Karpas-422 (cell line): ENCODE results near the gene AGTRAP. TPM values are rescaled to one million over a fixed set of nuclear protein-coding genes. Genes with fewer than 3 reads are reported as not detected.

ENCODE experiments used
- DNase-seq: peaks from one replicate; pipeline ENCODE4 v3.0.0-alpha.2; 2015
- H2AFZ ChIP-seq: fragments of 200-600 bp; sonication (generic); 2 replicates; pipeline ENCODE4 v1.6.1; 2014; ENCODE audit warnings: antibody characterized with exemption, low read length, mixed read lengths
- H3K27ac ChIP-seq: fragments of 200-600 bp; sonication (generic); 2 replicates; pipeline ENCODE4 v1.5.1; 2014; ENCODE audit warnings: mild to moderate bottlenecking, low read length, moderate library complexity
- H3K27me3 ChIP-seq: fragments of 200-600 bp; sonication (generic); 2 replicates; pipeline ENCODE4 v1.6.1; 2014; ENCODE audit warnings: low read length, mixed read lengths
- H3K36me3 ChIP-seq: fragments of 200-600 bp; sonication (generic); 2 replicates; pipeline ENCODE4 v1.6.1; 2014; ENCODE audit warnings: low read length, mixed read lengths; ENCODE audit not compliant: insufficient read depth
- H3K4me1 ChIP-seq: fragments of 200-600 bp; sonication (generic); 2 replicates; pipeline ENCODE4 v1.6.1; 2014; ENCODE audit warnings: mild to moderate bottlenecking, low read length, mixed read lengths
- H3K4me2 ChIP-seq: fragments of 200-600 bp; sonication (generic); 2 replicates; pipeline ENCODE4 v1.6.1; 2014; ENCODE audit warnings: low read length, low read depth, mild to moderate bottlenecking; ENCODE audit not compliant: poor library complexity, severe bottlenecking
- H3K4me3 ChIP-seq: fragments of 200-600 bp; sonication (generic); 2 replicates; pipeline ENCODE4 v1.5.1; 2014; ENCODE audit warnings: mild to moderate bottlenecking, antibody characterized with exemption, low read length, mixed read lengths
- H3K79me2 ChIP-seq: fragments of 200-600 bp; sonication (generic); 2 replicates; pipeline ENCODE4 v1.6.1; 2014; ENCODE audit warnings: mild to moderate bottlenecking, low read length, mixed read lengths
- H3K9ac ChIP-seq: fragments of 200-600 bp; sonication (generic); 2 replicates; pipeline ENCODE4 v1.6.0; 2014; ENCODE audit warnings: low read length
- H3K9me2 ChIP-seq: fragments of 200-600 bp; sonication (generic), shearing (Covaris generic); replicated peaks from 2 replicates; pipeline ENCODE4 v1.6.0; 2014; ENCODE audit warnings: mild to moderate bottlenecking, low read length, moderate library complexity; ENCODE audit not compliant: insufficient read depth
- H3K9me3 ChIP-seq: fragments of 300-700, 200-600 bp; sonication (generic); 2 replicates; pipeline ENCODE4 v1.6.1; 2014; ENCODE audit warnings: low read length, mixed read lengths
- H4K20me1 ChIP-seq: fragments of 200-600 bp; sonication (generic); 2 replicates; pipeline ENCODE4 v1.6.1; 2014; ENCODE audit warnings: mild to moderate bottlenecking, antibody characterized with exemption, low read length, low read depth; ENCODE audit not compliant: insufficient read depth
- total RNA-seq: library from RNA; depleted of rRNA; stranded (reverse); fragments of >200 nt; shearing (Covaris generic); gene quantifications from 2 replicates; pipeline ENCODE4 v1.2.3, GENCODE V29; 2014; ENCODE audit warnings: low replicate concordance

AGTRAP gene
- total RNA-seq, 1 experiment from 2014 or later = 24.3 TPM

DNA sequence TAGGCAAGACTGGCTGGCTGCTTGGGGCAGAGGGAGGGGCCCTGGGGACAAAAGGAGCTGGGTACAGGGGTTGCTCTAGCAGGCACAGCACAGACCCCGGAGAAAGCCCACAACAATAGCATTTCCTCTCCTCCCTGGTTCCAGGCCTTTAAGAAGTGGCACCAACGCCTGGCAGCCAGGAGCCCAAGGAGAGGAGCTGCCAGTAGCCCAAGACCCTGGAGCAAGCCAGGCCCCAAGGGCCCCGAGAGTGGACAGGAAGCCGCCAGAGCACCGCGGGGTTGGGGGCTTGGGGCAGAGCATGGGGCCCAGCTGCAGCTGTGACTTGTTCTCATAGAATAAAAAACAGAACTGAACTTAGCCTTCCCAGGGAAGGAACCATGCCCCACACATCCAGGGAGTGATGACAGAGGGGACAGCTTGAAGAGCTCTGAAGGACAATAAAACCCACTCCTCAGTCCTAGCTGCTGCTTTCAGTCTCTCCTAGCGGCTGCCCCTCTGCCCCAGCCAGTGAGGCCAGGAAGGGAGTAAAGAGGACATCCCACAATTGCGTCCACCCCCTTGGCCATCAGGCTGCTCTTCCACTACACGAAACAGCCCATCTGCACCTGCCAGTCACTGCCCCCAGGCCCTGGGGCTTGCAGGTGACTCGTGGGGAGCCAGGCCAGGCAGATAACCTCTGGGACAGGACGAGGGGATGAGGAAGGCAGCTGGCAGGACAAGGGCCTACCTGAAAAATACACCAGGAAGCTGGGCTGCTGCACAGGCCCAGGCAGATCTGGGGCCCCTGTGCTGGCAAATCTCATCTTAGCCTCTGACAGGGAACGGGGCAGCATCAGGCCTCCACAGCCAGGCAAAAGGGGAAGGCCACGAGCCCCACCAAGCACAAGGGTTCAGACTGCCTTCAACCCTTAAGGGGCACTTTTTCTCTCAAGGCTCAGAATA, 53.5 kb downstream of the AGTRAP start:
- Histone ChIP-seq H4K20me1 (no peaks in the 10 kb centered on the region), H3K4me2 (no peak overlapping the region), H2AFZ (no peak overlapping the region), H3K79me2 (no peaks in the 10 kb centered on the region), H3K4me1 (no peaks in the 10 kb centered on the region), H3K27me3 (no peaks in the 10 kb centered on the region), H3K27ac (no peak overlapping the region), H3K9ac (no peak overlapping the region), H3K4me3 (no peak overlapping the region), H3K9me2 (no peaks in the 10 kb centered on the region), H3K9me3 (no peaks in the 10 kb centered on the region), H3K36me3 (no peaks in the 10 kb centered on the region)
- DNase-seq = no peak

DNA sequence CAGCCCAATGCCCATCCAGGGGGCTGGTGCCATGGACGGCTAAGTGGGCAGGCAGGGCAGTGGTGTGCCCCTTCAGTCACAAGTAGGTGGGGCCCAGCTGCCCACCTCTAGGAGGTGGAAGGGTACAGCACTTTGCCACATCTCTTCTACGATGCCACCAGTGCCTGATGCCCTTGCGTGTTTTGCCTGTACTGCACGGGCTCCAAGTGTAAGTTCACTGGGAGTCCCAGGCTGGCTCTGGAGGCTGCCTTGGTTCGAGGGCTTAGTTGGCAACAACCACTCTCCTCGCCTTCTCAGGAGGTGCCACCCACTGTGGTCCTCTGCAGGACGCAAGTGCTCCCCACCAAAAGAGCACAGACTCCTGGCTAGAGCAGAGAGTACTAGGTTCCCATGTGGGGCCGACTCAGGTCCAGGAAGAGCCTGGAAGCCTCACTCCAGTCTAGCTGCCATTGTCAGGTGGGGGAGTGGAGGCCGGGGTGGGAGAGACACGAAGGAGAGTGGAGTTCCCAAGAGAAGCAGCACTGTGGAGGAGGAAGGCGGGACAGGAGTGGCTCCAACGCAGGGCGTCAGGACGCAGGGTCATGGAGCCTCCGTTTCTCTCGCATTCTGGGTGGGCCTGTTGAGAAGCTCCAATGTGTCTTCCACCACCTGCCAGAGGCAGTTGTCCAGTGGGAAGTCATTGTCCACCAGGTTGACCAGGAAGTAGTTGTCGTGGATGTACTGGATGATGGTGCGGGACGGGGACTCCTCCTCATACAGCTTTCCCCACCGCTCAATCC, 54.4 kb downstream of the AGTRAP start:
- no peaks in the 10 kb centered on the region for H3K9me2 ChIP-seq
- no peak overlapping the region for H3K4me2 ChIP-seq
- no peaks in the 10 kb centered on the region for H3K27me3 ChIP-seq
- no peaks in the 10 kb centered on the region for H3K36me3 ChIP-seq
- no peaks in the 10 kb centered on the region for H4K20me1 ChIP-seq
- no peak overlapping the region for H3K27ac ChIP-seq
- H3K79me2 ChIP-seq = no peaks in the 10 kb centered on the region
- H3K9me3 ChIP-seq = no peaks in the 10 kb centered on the region
- no peak for DNase-seq
- H3K4me1 ChIP-seq = no peaks in the 10 kb centered on the region
- H2AFZ ChIP-seq = no peak overlapping the region
- no peak overlapping the region for H3K9ac ChIP-seq
- H3K4me3 ChIP-seq = no peak overlapping the region

DNA sequence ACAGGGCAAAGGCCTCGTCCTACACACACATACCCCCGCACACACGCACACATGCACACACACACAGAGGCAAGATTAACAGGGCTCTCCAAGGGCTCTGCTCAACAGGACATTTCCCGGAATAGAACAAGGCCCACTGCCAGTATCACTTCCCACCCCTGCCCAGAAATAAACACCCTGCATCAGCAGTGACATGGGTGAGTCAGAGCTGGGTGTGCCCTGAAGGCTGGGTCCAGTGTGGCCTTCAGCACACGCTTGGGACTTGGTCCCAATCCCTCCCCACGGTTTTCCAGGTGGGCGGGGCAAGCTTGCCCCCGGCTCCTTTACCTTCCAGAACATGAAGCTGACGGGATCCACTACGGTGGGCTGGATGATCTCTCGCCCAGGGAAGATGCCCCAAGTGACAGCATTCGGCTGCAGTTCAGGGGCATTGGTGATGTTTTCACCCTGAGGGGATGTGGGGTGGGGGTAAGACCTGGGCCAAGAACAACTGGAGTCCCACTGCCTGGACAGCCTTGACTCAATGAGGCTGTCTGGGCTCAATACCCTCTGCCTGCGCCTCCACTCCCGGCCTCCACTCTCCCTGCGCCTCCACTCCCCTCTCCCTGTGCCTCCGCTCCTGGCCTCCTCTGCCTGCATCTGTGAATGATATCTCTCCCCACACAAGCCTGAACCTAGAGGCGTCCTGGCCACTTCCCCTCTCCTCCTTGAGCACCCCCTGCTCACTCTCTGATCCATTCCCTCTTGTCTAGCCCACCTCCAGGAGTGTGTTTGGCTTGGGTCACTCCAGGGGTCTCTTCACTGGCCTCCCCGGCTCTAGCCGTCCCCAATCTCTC, 55.2 kb downstream of the AGTRAP start:
- no peak for DNase-seq
- Histone ChIP-seq H3K9ac (no peak overlapping the region), H3K4me3 (no peak overlapping the region), H3K79me2 (no peaks in the 10 kb centered on the region), H3K9me3 (no peaks in the 10 kb centered on the region), H2AFZ (no peak overlapping the region), H3K27me3 (no peaks in the 10 kb centered on the region), H3K27ac (no peak overlapping the region), H3K9me2 (no peaks in the 10 kb centered on the region), H3K36me3 (no peaks in the 10 kb centered on the region), H4K20me1 (no peaks in the 10 kb centered on the region), H3K4me2 (no peak overlapping the region), H3K4me1 (no peaks in the 10 kb centered on the region)

DNA sequence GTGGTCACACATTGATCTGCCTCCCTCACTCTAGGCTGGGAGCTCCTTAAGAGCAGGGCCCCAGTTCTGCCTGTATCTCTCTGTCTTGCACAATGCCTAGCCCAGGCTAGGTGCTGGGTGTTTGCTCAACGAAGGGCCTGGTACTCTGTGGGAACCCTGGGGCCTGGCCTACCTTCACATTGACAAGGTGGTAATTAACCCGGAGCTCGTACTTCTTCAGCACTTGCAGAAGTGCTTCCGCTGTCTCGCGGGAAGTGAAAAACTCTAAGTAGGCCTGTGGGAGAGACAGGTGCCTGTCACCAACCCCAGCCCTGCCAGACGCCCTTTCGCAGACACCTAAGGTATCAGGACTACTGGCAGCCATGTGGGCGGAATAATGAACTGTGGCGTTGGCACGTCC, 56.2 kb downstream of the AGTRAP start:
- Histone ChIP-seq H3K79me2 (no peaks in the 10 kb centered on the region), H3K4me1 (no peaks in the 10 kb centered on the region), H3K27ac (no peak overlapping the region), H3K4me2 (no peak overlapping the region), H3K9me3 (no peaks in the 10 kb centered on the region), H3K36me3 (no peaks in the 10 kb centered on the region), H4K20me1 (no peaks in the 10 kb centered on the region), H3K27me3 (no peaks in the 10 kb centered on the region), H2AFZ (no peak overlapping the region), H3K4me3 (no peak overlapping the region), H3K9ac (no peak overlapping the region), H3K9me2 (no peaks in the 10 kb centered on the region)
- no peak for DNase-seq

DNA sequence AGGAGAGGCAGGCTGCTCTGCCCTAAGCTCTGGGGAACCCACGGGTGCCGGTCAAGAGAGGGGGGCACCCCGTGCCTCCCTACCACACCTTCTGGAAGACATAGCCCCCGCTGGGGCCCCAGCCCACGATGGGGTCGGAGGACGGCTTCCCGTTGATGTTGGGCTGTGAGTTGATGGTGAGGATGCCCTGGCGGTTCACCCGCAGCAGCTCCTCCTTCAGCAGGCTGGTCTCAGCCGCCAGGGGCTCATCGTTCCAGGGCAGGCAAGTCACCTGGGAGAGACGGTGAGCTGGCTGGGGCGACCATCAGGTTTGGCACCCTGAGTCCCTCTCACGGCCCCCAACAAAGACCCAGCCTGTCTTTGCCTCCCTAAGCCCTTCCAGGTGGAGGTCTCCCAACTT, 57.9 kb downstream of the AGTRAP start:
- no peaks in the 10 kb centered on the region for H3K27me3 ChIP-seq
- no peak for DNase-seq
- no peaks in the 10 kb centered on the region for H3K4me1 ChIP-seq
- no peaks in the 10 kb centered on the region for H3K79me2 ChIP-seq
- no peak overlapping the region for H2AFZ ChIP-seq
- H3K9ac ChIP-seq = no peak overlapping the region
- no peak overlapping the region for H3K4me3 ChIP-seq
- H3K9me3 ChIP-seq = no peaks in the 10 kb centered on the region
- H3K27ac ChIP-seq = no peak overlapping the region
- no peak overlapping the region for H3K4me2 ChIP-seq
- H4K20me1 ChIP-seq = no peaks in the 10 kb centered on the region
- no peaks in the 10 kb centered on the region for H3K36me3 ChIP-seq
- H3K9me2 ChIP-seq = no peaks in the 10 kb centered on the region

GRCh38 chr1:11794446-11795237, 58.7 kb downstream of the AGTRAP start:
- H3K4me2 ChIP-seq = no peak overlapping the region
- H3K4me3 ChIP-seq = no peak overlapping the region
- no peaks in the 10 kb centered on the region for H3K27me3 ChIP-seq
- no peaks in the 10 kb centered on the region for H3K9me3 ChIP-seq
- no peak overlapping the region for H3K9ac ChIP-seq
- H3K36me3 ChIP-seq = no peaks in the 10 kb centered on the region
- no peak for DNase-seq
- H3K9me2 ChIP-seq = no peaks in the 10 kb centered on the region
- H3K79me2 ChIP-seq = no peaks in the 10 kb centered on the region
- H4K20me1 ChIP-seq = no peaks in the 10 kb centered on the region
- no peak overlapping the region for H3K27ac ChIP-seq
- no peak overlapping the region for H2AFZ ChIP-seq
- no peaks in the 10 kb centered on the region for H3K4me1 ChIP-seq

- no peaks in the 10 kb centered on the region for H3K4me1 ChIP-seq
- no peak overlapping the region for H2AFZ ChIP-seq
- no peaks in the 10 kb centered on the region for H3K36me3 ChIP-seq
- no peaks in the 10 kb centered on the region for H4K20me1 ChIP-seq
- no peak for DNase-seq
- no peak overlapping the region for H3K4me2 ChIP-seq
- no peak overlapping the region for H3K4me3 ChIP-seq
- no peak overlapping the region for H3K9ac ChIP-seq
- no peaks in the 10 kb centered on the region for H3K9me3 ChIP-seq
- H3K9me2 ChIP-seq = no peaks in the 10 kb centered on the region
- H3K79me2 ChIP-seq = no peaks in the 10 kb centered on the region
- H3K27ac ChIP-seq = no peak overlapping the region
- no peaks in the 10 kb centered on the region for H3K27me3 ChIP-seq
Measured at GRCh38 chr1:11795238-11795890, 59.4 kb downstream of the AGTRAP start.
